NCI-H1417 treated with DMSO at 0.1 percent for 48 hours (cell line): Measurements from ENCODE around the gene C14orf119.

Source experiments
- DNase-seq: peaks from one replicate; lab custom pipeline; 2025; lab: John Stamatoyannopoulos, UW

Gene C14orf119

DNA sequence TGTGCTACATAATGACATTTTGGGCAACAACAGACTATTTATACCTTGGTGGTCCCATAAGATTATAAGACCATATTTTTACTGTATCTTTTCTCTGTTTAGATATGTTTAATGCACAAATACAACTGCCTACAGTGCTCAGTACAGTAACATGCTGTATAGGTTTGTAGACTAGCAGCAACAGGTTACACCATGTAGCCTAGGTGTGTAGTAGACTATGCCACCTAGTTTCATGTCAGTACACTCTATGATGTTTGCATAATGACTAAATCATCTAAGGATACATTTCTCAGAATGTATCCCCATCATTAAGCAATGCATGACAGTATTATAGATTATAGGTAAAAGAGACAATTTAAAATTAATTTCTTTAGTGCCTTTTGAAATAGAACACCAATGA, 54.4 kb downstream of the C14orf119 start:
- no peak for DNase-seq
